Neuronal stem cell (in vitro differentiated cells): ENCODE measurements around the gene ACSS1.
A peak's percentile ranks its signal among the peaks of the same experiment; 100 is the strongest.

Experiments used
- DNase-seq: peaks from one replicate; pipeline ENCODE4 v3.0.0-alpha.2; 2013; ENCODE audit warnings: low spot score
- H2AFZ ChIP-seq: one replicate; pipeline ENCODE4 v1.6.1; 2013; ENCODE audit warnings: mild to moderate bottlenecking, low read length, inconsistent platforms
- H2AK5ac ChIP-seq: 2 replicates; pipeline ENCODE4 v1.6.1; 2013; ENCODE audit warnings: low read depth, mild to moderate bottlenecking, inconsistent platforms, low read length, moderate library complexity, mixed read lengths
- H2BK120ac ChIP-seq: 2 replicates; pipeline ENCODE4 v1.6.1; 2013; ENCODE audit warnings: low read depth, mild to moderate bottlenecking, inconsistent platforms, low read length, moderate library complexity, mixed read lengths
- H2BK12ac ChIP-seq: one replicate; pipeline ENCODE4 v1.6.1; 2013; ENCODE audit warnings: low read length, inconsistent platforms
- H2BK15ac ChIP-seq: 2 replicates; pipeline ENCODE4 v1.6.1; 2013; ENCODE audit warnings: mild to moderate bottlenecking, low read length, inconsistent platforms, mixed read lengths
- H2BK5ac ChIP-seq: one replicate; pipeline ENCODE4 v1.6.1; 2013; ENCODE audit warnings: inconsistent platforms, mild to moderate bottlenecking, low read length, moderate library complexity
- H3K14ac ChIP-seq: one replicate; pipeline ENCODE4 v1.6.1; 2013; ENCODE audit warnings: low read length, inconsistent platforms
- H3K18ac ChIP-seq: 2 replicates; pipeline ENCODE4 v1.6.1; 2013; ENCODE audit warnings: low read length, inconsistent platforms
- H3K23ac ChIP-seq: 2 replicates; pipeline ENCODE4 v1.6.1; 2013; ENCODE audit warnings: low read depth, mild to moderate bottlenecking, mixed read lengths, low read length, inconsistent platforms; ENCODE audit not compliant: poor library complexity
- H3K27ac ChIP-seq: replicated peaks from 3 replicates; pipeline ENCODE4 v1.5.1; 2013; ENCODE audit warnings: low read length, inconsistent platforms
- H3K27me3 ChIP-seq, 3 experiments: 2 replicates each; pipeline ENCODE4 v1.6.1; 2013; ENCODE audit warnings: low read length in 3 of 3, mild to moderate bottlenecking in 2 of 3, inconsistent platforms in 1 of 3, low read depth in 1 of 3, mixed read lengths in 1 of 3, moderate library complexity in 1 of 3; ENCODE audit not compliant: control insufficient read depth in 3 of 3, insufficient read depth in 3 of 3
- H3K36me3 ChIP-seq, 2 donors: replicated peaks in 1 of 2; 2 replicates each; pipeline ENCODE4 v1.6.1; 2013; ENCODE audit warnings: low read length in 2 of 2; ENCODE audit not compliant: control insufficient read depth in 2 of 2, insufficient read depth in 2 of 2
- H3K4ac ChIP-seq: 2 replicates; pipeline ENCODE4 v1.6.1; 2013; ENCODE audit warnings: inconsistent platforms, mild to moderate bottlenecking, low read length, moderate library complexity
- H3K4me1 ChIP-seq, 2 donors: 1 replicate in 1 of 2; 2 replicates in 1 of 2; pipeline ENCODE4 v1.6.1; 2013; ENCODE audit warnings: low read length in 2 of 2, low read depth in 1 of 2; ENCODE audit not compliant: control insufficient read depth in 2 of 2, insufficient read depth in 1 of 2
- H3K4me2 ChIP-seq: one replicate; pipeline ENCODE4 v1.6.1; 2013; ENCODE audit warnings: mild to moderate bottlenecking, low read length, inconsistent platforms; ENCODE audit not compliant: insufficient read depth, poor library complexity, severe bottlenecking
- H3K4me3 ChIP-seq, 2 donors: 2 replicates each; pipeline ENCODE4 v1.5.1; 2013; ENCODE audit warnings: low read length in 2 of 2, mild to moderate bottlenecking in 2 of 2, inconsistent platforms in 1 of 2, moderate library complexity in 1 of 2
- H3K79me1 ChIP-seq: one replicate; pipeline ENCODE4 v1.6.1; 2013; ENCODE audit warnings: low read depth, mild to moderate bottlenecking, inconsistent platforms, low read length, moderate library complexity
- H3K9ac ChIP-seq: one replicate; pipeline ENCODE4 v1.6.1; 2013; ENCODE audit warnings: mild to moderate bottlenecking, low read depth, low read length, inconsistent platforms; ENCODE audit not compliant: poor library complexity
- H3K9me3 ChIP-seq, 2 donors: replicated peaks in 1 of 2; 2 replicates each; pipeline versions ENCODE3 to v1.6.1; 2013; ENCODE audit warnings: low read length in 2 of 2, mild to moderate bottlenecking in 2 of 2, inconsistent platforms in 1 of 2, low read depth in 1 of 2, mixed read lengths in 1 of 2, moderate library complexity in 1 of 2; ENCODE audit not compliant: control insufficient read depth in 2 of 2, insufficient read depth in 1 of 2
- H4K8ac ChIP-seq: one replicate; pipeline ENCODE4 v1.6.1; 2013; ENCODE audit warnings: low read depth, mild to moderate bottlenecking, inconsistent platforms, low read length, moderate library complexity
- H4K91ac ChIP-seq: one replicate; pipeline ENCODE4 v1.6.1; 2013; ENCODE audit warnings: low read length, low read depth, mild to moderate bottlenecking, inconsistent platforms; ENCODE audit not compliant: poor library complexity
- WGBS, 2 donors: extraction: QIAGEN DNeasy Blood & Tissue Kit; methylation state at CpG; one replicate each; pipeline ENCODE4 v1.1.7; 2013; ENCODE audit warnings: missing lambda C conversion rate in 2 of 2, mixed read lengths in 1 of 2; ENCODE audit not compliant: insufficient read length in 2 of 2, insufficient replicate concordance in 1 of 2; ENCODE audit errors: extremely low coverage in 2 of 2; 5-methylcytosine and 5-hydroxymethylcytosine counted together

The ACSS1 gene

DNA sequence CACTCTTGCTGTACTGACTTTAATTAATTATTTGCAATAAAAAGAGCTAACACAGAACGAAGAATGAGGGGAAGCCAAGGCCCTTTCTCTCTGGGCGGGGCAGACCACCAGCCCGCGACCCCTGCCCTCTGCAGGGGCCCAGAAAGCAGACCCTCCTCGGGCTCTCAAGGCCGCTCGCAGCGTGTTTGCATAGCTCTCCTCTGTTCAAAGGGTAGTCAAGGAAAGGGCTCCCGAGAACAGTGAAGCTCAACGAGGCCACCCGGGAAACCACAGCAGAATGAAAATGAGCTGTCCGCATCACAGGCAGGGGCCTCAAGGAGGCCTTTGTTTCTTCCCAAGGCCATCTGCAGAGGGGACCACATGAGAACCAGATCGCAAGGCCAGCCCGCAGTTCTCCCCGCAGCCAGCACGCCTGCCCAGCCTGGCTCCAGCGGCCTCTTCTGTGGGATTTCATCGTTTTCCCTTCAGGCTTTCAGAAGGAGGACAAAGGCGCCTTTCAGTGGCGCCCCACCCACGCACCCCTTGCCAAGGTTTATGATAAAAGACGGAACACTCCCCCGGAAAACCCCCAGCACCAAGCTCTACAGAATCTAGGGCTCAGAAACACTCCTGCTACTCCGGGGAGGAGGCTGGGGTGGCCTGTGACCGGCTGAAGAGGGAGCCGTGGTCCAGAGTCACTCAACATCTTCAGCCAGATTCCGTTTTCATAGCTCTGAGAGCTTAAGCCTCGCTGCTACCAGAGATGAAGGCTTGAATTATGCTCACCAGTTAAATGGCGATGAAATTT is 25.3 kb downstream of the ACSS1 start:
- Histone ChIP-seq H3K14ac (no peak overlapping the region), H3K9ac (no peak overlapping the region), H3K4me1 (peaks cover 11 to 24% of the 10 kb centered on the region in 2 donors), H3K79me1 (no peaks in the 10 kb centered on the region), H3K4me3 (no peak overlapping the region), H3K4ac (no peak overlapping the region), H2BK12ac (no peak overlapping the region), H3K27ac (peak overlapping the region; percentile 55), H3K9me3 (peaks cover 0 to 2% of the 10 kb centered on the region in 2 donors), H3K27me3 (peaks cover 0 to 2% (median 0%) of the 10 kb centered on the region in 3 experiments), H2AK5ac (no peak overlapping the region), H2BK15ac (no peak overlapping the region), H3K23ac (no peak overlapping the region), H3K4me2 (no peak overlapping the region), H2AFZ (peak overlapping the region; percentile 87), H4K91ac (no peak overlapping the region), H3K36me3 (no peaks in the 10 kb centered on the region), H3K18ac (peak overlapping the region; percentile 93), H2BK120ac (no peak overlapping the region), H4K8ac (no peak overlapping the region), H2BK5ac (no peak overlapping the region)
- WGBS, 2 donors: no CpG with 5 or more reads among the region's 29 CpGs
- peak; percentile 40 for DNase-seq

DNA sequence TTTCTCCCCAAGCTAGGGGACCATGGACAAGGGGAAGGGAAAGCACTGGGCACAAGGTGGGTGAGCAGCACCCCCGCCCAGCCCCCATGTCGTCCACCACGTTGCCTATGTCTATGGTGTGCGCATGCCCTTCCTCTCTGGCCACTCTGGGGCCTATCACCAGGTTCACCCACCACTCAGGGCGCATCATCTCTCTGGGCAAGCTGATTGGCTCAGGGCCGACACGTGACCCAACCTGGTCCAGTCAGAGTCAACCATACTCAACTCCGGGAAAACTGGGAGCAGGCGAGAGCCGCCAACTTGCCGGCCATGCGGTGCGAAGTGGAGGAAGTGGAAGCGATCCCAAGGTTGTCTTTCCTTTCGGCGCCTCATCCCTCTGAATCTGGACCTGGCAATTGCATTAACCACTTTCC is 25.9 kb downstream of the ACSS1 start:
- Histone ChIP-seq H2BK5ac (peak overlapping the region; percentile 53), H3K23ac (peak overlapping the region; percentile 95), H3K4ac (no peak overlapping the region), H2BK15ac (peak overlapping the region; percentile 90), H3K14ac (no peak overlapping the region), H2AFZ (peak overlapping the region; percentile 87), H3K4me2 (no peak overlapping the region), H2BK12ac (peak overlapping the region; percentile 94), H2AK5ac (peak overlapping the region; percentile 68), H3K9me3 (peaks cover 0 to 2% of the 10 kb centered on the region in 2 donors), H4K91ac (no peak overlapping the region), H3K27me3 (peaks cover 0 to 2% (median 0%) of the 10 kb centered on the region in 3 experiments), H3K4me1 (peaks cover 11 to 24% of the 10 kb centered on the region in 2 donors), H3K79me1 (no peaks in the 10 kb centered on the region), H4K8ac (no peak overlapping the region), H3K4me3 (no peak overlapping the region), H3K9ac (peak overlapping the region; percentile 12), H3K36me3 (no peaks in the 10 kb centered on the region), H3K27ac (peak overlapping the region; percentile 21), H3K18ac (peak overlapping the region; percentile 93), H2BK120ac (no peak overlapping the region)
- no peak for DNase-seq
- WGBS, 2 donors: no CpG with 5 or more reads among the region's 16 CpGs

DNA sequence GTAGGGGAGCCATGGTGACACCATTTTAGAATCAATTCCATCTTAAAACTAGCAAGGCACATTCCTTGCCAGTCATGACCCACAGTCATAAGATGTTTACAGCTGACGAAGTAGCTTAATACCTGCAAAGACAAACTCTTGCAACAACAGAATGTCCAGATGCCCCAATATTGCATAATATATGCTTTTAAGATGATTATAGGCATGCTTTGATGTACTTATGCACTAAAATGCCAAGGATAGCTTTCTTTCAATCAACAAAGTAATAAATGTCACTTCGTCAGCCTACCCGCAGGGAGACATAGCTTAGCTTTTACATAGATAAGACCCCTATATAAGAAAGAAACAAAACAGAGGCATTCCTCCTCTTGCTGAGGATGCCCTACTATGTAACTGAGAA is 26.7 kb downstream of the ACSS1 start:
- WGBS, 2 donors: no CpG with 5 or more reads among the region's 3 CpGs

DNA sequence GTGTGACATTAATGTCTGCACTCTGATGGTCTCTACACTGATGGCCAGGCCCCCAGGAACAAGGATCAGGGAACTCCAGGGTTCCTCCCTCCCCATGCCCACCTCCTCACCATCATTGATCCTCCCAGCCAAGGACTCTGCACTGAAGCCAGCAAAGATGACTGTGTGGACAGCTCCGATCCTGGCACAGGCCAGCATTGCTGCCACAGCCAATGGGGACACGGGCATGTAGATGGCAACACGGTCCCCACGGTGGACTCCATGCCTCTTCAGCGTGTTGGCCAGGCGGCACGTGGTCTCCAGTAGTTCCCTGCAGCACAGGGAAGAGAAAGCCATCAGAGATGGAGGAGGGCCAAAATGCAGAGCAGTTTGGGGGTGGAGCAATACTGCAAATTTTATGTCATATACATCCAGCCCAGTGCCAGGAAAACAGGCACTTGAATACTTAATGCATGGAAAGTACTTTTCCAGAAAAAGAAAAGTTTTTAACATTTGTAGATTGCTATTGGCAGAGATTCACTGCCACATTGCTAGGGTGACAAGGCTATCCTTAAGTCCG is 27.2 kb downstream of the ACSS1 start:
- Histone ChIP-seq H3K4me2 (no peak overlapping the region), H3K14ac (peak overlapping the region; percentile 91), H3K27ac (no peak overlapping the region)

More for the DNA sequence above, 26.7 kb downstream of the ACSS1 start:
- Histone ChIP-seq H3K9ac (no peak overlapping the region), H3K36me3 (no peaks in the 10 kb centered on the region), H4K91ac (no peak overlapping the region), H3K27ac (no peak overlapping the region), H2BK5ac (no peak overlapping the region), H3K79me1 (no peaks in the 10 kb centered on the region), H2AK5ac (no peak overlapping the region), H3K4ac (no peak overlapping the region), H3K4me3 (no peak overlapping the region), H3K23ac (no peak overlapping the region), H4K8ac (no peak overlapping the region), H2BK12ac (no peak overlapping the region), H3K4me1 (peaks cover 11 to 23% of the 10 kb centered on the region in 2 donors), H3K18ac (no peak overlapping the region), H3K4me2 (no peak overlapping the region), H2BK120ac (no peak overlapping the region), H2AFZ (no peak overlapping the region), H3K9me3 (peaks cover 0 to 2% of the 10 kb centered on the region in 2 donors), H3K14ac (no peak overlapping the region), H3K27me3 (peaks cover 0 to 2% (median 0%) of the 10 kb centered on the region in 3 experiments), H2BK15ac (no peak overlapping the region)
- DNase-seq: no peak

More for the DNA sequence above, 27.2 kb downstream of the ACSS1 start:
- Histone ChIP-seq H3K9ac (no peak overlapping the region), H4K91ac (no peak overlapping the region), H2AK5ac (peak overlapping the region; percentile 3), H3K79me1 (no peaks in the 10 kb centered on the region), H3K9me3 (peaks cover 0 to 2% of the 10 kb centered on the region in 2 donors), H3K23ac (peak overlapping the region; percentile 81), H3K4me1 (peaks cover 11 to 18% of the 10 kb centered on the region in 2 donors), H3K27me3 (no peaks in the 10 kb centered on the region), H2BK15ac (no peak overlapping the region), H2BK5ac (no peak overlapping the region), H2AFZ (no peak overlapping the region), H3K4me3 (no peak overlapping the region), H3K18ac (no peak overlapping the region), H4K8ac (no peak overlapping the region), H3K36me3 (no peaks in the 10 kb centered on the region), H3K4ac (no peak overlapping the region), H2BK12ac (peak overlapping the region; percentile 93), H2BK120ac (no peak overlapping the region)
- DNase-seq: no peak
- WGBS, 2 donors: no CpG with 5 or more reads among the region's 8 CpGs
